NCI-H2171 (cell line): Measurements from ENCODE around the gene CDHR2.
"Not testable (repeated sequence)": the region's sequence is repeated elsewhere in the genome, so short reads cannot be mapped to it uniquely, and the experiment has no call there.

Experiments
- DNase-seq: peaks from one replicate; lab custom pipeline; 2025; lab: John Stamatoyannopoulos, UW

Gene CDHR2

GRCh38 chr5:176596689-176597416, 47.7 kb downstream of the CDHR2 start:
- no peak for DNase-seq

- DNase-seq, result no peak
Measured at GRCh38 chr5:176597417-176598389, 48.6 kb downstream of the CDHR2 start.

DNA sequence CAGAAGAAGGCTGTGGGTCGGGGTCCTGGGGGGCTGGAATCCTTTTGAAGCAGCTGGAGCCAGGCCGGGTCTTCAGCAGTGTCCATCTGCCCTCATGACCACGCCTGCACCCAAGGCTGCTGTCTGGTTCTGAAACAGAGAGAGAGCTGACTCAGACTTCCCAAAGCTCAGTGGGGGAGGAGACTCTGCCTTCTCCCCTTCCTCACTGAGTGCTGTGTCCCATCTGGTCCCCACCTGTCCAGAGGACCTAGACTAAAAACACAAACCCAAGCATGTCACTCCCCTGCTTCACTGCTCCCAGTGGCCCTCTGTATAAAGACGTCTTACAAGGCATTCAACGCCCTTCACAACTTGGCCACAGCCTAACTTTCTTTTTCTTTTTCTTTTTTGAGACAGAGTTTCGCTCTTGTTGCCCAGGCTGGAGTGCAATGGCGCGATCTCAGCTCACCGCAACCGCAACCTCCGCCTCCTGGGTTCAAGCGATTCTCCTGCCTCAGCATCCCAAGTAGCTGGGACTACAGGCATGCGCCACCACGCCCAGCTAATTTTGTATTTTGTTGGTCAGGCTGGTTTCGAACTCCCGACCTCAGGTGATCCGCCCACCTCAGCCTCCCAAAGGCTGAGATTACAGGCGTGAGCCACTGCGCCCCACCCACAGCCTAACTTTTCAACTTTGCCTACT, 50.7 kb downstream of the CDHR2 start:
- not testable (repeated sequence) for DNase-seq

- no peak for DNase-seq
Measured at GRCh38 chr5:176601901-176602482, 52.9 kb downstream of the CDHR2 start.

DNA sequence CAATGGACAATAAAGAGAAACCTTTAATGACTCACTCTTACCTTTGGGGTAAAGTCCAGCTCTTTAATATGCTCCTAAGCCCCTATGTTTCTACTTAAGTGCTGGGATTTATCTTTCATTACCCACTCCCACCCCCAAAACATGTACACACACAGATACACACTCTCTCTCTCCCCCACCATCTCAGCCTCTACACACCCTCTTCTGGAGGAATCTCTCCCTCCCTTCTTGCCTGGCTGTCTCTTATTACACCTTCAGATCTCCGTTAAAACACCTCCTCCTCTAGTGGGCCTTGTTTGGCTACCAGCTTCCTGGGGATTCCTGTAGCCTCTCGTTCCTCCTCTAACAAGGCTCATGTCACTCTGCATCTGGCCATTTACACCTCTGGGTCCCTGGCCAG, 53.9 kb downstream of the CDHR2 start:
- DNase-seq, result no peak

DNA sequence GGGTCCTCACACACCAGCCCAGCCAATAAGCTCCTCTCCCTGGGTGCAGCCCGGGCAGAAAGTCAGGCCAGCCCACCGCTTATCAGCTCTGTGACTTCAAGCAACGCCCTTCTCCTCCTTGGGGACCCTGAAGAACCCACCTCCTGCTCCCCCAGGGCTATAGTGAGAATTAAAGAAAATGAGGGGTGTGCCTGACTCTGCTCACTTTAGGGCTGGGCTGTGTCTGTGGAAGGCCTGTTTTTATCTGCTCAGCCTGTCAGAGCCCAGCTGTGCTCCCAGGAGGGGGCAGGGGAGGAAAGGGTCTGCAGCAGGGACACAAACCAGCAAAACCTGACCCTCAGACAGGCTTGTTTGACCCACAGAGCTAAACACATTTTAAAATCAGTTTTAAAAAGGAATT, 56.9 kb downstream of the CDHR2 start:
- DNase-seq, result no peak

- DNase-seq, result no peak
Measured at GRCh38 chr5:176606875-176607274, 57.7 kb downstream of the CDHR2 start.

DNA sequence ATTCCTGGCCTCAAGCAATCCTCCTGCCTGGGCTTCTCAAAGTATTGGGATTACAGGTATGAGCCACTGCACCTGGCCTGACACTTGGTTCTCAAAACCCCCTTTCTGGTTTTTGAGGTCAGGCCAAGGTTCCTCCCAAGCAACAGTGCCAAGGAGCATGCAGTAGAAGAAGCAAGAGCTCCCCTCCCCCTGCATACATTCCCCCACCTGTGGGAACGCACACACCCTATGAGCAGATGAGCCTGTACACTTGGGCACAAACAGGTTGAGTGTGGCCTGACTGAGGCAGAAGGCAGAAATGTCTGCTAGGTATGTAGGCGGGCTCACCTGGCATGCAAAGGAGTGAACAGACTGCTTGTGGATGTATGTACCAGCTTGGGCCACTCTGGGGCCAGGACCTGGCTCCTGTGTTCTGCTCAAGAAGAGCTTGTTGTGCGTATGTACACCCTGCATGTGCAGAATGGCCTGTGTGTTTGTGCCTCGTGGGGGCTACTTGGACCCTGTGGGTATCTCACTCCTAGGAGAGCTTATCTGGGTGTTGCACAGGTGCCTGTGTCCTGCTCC, 59.1 kb downstream of the CDHR2 start:
- DNase-seq, result no peak

DNA sequence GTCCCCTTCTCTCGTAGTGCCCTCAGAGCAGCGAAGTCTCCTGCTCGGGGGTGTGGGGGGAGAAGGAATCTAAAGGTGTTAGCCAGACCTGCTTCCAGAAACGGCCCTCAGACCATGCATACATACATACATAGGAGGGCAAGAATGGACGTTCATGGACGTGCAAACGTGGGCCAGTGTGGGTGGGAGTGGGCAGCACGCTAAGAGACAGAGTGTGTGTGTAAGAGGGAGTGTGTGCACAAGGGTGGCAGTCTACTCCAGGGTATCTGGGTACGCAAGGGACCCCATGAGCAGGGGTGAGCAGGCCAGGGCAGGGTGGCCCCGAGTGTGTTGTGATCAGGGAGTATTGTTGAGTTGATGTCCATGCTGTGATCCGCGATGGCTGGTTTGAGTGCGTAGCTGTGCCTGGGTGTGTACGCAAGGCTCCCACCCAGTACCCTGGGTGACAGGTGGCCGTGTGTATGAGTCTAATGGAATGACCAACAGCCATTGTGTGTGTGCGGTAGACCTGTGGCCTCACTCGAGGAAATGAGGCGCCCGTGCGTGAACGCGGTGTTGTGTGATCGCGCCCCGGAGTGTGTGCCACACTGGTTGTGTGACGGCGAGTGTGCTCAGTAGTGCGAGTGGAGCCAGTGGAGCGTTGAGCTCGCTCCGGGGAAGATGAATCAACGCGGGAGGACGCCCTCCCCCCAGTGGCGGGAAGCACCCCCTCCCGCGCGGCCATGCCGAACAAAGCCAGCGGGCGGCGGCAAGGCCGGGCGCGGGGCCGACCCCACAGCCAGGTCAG, 60.0 kb downstream of the CDHR2 start:
- DNase-seq, result no peak

DNA sequence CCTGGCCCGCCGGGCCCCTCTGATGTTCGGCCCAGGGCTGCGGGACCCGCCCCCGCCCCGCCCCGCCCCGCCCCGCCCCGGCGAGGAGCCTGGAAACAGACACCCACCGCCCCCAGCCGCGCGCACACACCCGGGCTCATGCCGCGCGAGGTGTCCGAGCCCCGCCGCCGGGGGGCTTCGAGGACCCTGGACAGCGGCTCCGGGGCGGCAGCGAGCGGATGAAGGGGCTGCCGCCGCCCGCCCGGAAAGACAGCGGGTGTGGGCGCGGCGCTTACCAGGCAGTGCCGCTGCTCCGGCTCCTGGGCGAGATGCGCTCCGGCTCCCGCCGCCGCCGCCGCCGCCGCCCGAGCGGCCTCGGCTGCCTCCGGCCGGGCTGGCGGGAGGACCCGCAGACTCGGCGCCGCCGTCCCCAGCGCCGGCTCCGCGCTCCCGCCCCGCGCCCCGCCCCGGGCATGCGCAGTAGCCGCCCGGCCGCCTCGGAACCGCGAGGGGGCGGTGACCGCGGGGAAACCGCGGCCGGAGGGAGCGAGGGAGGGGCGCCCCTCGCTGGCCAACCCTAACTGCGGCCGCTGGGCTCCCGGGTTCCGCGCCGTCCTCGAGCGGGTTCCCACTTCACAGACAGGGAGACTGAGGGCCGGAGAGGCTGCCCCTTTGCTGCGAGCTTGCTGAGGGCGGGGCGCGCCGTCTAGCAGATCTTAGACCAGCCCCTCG, 60.7 kb downstream of the CDHR2 start, which contains the start of gene GPRIN1:
Gene GPRIN1 (minus strand): TSS at position 433 of the 711 bp plus-strand sequence. CDS start 10,322 bp downstream, outside the sequence.
- DNase-seq, result peak; percentile 20

DNA sequence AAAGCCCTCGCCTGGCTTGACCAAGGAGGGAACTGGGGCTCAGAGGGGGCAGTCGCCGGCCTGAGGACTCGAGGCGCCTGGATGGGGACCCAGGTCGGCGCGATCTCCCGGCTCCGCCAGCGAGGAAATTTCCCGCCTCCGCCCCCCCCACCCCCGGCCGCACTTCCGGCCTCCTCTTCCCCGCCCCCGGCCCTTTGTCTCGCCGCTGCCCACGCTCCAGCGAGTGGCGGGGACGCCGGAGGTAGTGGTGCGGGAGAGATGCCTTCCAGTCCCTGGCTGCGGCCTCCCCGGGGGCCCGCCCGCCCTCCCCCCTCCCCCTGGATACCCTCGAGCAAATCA, 61.3 kb downstream of the CDHR2 start:
- peak; percentile 31 for DNase-seq

DNA sequence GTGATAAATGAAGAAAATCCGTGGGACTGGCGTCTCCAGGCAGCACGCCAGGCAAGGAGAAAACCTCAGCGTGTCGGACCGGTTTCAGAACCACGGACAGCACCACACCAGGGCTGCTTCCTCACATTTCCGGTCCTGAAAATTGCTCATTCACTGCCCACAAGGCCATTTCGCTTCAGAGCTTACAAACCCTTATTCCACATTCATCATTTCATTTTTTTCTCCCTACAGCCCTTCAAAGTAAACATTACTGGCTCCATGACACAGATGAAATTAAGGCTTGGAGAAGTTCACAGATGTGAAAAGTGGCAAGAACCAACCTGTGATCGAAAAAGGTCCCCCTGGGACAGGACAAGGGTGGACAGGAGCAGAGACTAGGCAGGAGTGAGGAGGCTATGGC, 62.3 kb downstream of the CDHR2 start:
- DNase-seq, result no peak

DNA sequence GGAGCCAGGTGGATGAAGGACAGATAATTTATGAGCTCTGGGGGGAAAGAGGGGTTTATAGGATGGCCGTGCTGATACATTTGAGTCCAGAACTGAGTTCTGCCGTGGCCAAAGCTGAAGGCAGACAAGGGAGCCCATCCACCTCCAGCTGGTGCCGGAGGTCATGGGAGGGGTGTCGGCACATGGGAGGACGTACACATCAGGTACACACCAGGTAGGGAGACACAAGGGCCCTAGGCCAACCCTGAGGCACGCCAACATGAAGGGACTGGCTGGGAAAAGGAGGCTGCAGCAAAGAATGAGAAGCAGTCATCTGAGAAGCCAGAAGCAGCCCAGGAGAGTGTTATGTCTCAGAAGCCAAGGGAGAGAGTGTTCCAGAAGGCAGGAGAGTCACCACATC, 62.9 kb downstream of the CDHR2 start:
- no peak for DNase-seq

DNA sequence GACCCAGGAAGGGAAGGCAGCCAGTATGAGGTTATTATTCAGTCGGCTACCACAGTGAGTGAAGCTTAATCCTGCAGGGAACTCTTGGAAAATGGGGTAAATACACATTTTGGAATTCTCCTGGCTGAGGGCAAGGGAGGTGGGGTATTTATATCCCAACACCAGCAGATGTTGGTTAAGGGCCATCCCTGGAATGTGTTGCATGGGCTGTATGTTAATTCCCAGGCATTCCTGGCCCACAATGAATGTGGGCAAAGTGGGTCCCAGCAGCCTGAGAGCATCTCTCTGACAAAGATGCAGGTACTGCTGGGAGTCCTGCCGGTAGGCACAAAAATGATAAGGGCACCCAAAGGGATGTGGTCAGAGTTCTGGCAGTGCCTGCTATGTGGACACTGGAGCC, 63.7 kb downstream of the CDHR2 start:
- DNase-seq, result no peak

GRCh38 chr5:176614805-176615478, 65.8 kb downstream of the CDHR2 start:
- DNase-seq, result peak; percentile 37

GRCh38 chr5:176616511-176616910, 67.4 kb downstream of the CDHR2 start:
- DNase-seq, result no peak

GRCh38 chr5:176618783-176619182, 69.6 kb downstream of the CDHR2 start:
- no peak for DNase-seq

GRCh38 chr5:176619203-176619568, 70.0 kb downstream of the CDHR2 start:
- DNase-seq, result no peak

DNA sequence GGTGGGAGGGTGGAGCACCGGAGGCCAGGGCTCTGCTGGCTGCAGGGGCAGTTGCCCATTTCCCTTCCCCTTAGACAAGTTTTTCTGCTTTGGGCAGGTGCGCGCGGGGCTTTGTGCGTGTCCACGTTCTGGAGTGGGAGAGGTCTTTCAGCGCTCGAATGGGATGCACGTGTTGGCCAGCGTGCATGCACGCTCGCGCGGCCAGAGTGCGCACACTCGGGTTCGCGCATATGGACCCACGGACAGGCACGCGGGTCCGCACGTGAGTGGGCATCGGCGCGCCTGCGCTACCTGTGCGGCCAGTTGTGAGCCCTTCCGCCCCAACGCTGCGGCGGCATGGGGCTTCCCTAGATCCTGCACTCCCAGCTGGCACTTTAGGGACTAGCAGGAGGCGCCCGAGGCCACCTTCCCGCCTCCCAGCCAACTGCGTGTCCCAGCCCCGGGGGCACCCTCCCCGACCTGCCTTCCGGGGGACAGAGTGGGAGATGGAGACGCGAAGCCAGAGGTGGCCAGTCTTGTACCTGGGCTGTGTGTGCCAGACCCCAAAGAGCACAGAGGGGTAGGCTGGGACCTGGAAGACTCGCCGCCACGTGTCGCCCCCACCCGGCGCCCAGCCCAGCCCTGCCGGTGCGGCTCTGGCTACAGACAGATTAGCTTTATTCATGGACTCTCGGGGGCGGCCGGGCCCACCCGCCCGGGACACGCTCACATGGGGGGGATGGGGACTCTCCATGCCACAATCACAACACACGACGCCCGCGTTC, 70.6 kb downstream of the CDHR2 start:
- DNase-seq, result no peak
